NCI-H2081 (cell line): ENCODE results near the gene ADAM23.

Experiments used
- DNase-seq, 2 experiments: peaks; one replicate each; lab custom pipeline; 2025; lab: John Stamatoyannopoulos, UW

ADAM23 gene

GRCh38 chr2:206442474-206442832 lies 879 bp upstream of the ADAM23 start:
- no peak for DNase-seq

GRCh38 chr2:206443735-206444527 lies 599 bp downstream of the ADAM23 start:
- DNase-seq = peak; percentile 29 to 52

GRCh38 chr2:206445948-206446347 lies 2.6 kb downstream of the ADAM23 start:
- no peak for DNase-seq

- no peak for DNase-seq
These were observed 8.9 kb downstream of the ADAM23 start for GRCh38 chr2:206452242-206452641.

GRCh38 chr2:206452750-206453149 lies 9.4 kb downstream of the ADAM23 start:
- no peak for DNase-seq

- DNase-seq = peak in 1 of 2 experiments; percentile 11
These were observed 12.9 kb downstream of the ADAM23 start for GRCh38 chr2:206456078-206456754.

GRCh38 chr2:206457188-206457634 lies 13.9 kb downstream of the ADAM23 start:
- no peak for DNase-seq

- no peak for DNase-seq
These were observed 19.0 kb downstream of the ADAM23 start for GRCh38 chr2:206462240-206462854.

- no peak for DNase-seq
These were observed 20.4 kb downstream of the ADAM23 start for GRCh38 chr2:206463685-206464084.

- no peak for DNase-seq
These were observed 21.3 kb downstream of the ADAM23 start for GRCh38 chr2:206464597-206464996.

GRCh38 chr2:206471524-206472062 lies 28.3 kb downstream of the ADAM23 start:
- DNase-seq = no peak

- DNase-seq = no peak
These were observed 28.8 kb downstream of the ADAM23 start for GRCh38 chr2:206472094-206472493.

- no peak for DNase-seq
These were observed 30.8 kb downstream of the ADAM23 start for GRCh38 chr2:206474099-206474498.

- peak in 1 of 2 experiments; percentile 13 for DNase-seq
These were observed 34.0 kb downstream of the ADAM23 start for GRCh38 chr2:206477296-206477695.

- no peak for DNase-seq
These were observed 35.0 kb downstream of the ADAM23 start for GRCh38 chr2:206478340-206478739.

- DNase-seq = no peak
These were observed 36.8 kb downstream of the ADAM23 start for GRCh38 chr2:206480161-206480560.

GRCh38 chr2:206480620-206481019 lies 37.3 kb downstream of the ADAM23 start:
- DNase-seq = no peak

- DNase-seq = no peak
These were observed 37.7 kb downstream of the ADAM23 start for GRCh38 chr2:206481056-206481455.

GRCh38 chr2:206482123-206482522 lies 38.8 kb downstream of the ADAM23 start:
- DNase-seq = no peak

- DNase-seq = no peak
These were observed 39.3 kb downstream of the ADAM23 start for GRCh38 chr2:206482633-206483032.

- DNase-seq = no peak
These were observed 44.7 kb downstream of the ADAM23 start for GRCh38 chr2:206488053-206488452.

GRCh38 chr2:206488623-206489022 lies 45.3 kb downstream of the ADAM23 start:
- DNase-seq = no peak

GRCh38 chr2:206494061-206494460 lies 50.7 kb downstream of the ADAM23 start:
- DNase-seq = no peak
